GM12891 (cell line): Measurements from ENCODE around the gene CARNS1.

Source experiments
- DNase-seq: peaks from one replicate; pipeline ENCODE4 v3.0.0; 2011; ENCODE audit warnings: low spot score; ENCODE audit not compliant: insufficient read length
- FAIRE-seq: peaks from 2 replicates; lab custom pipeline; 2011; peaks lifted over from hg19 to GRCh38; lab: Jason Lieb, UNC
- PAX5 ChIP-seq: IDR thresholded peaks from 2 replicates; pipeline ENCODE4 v1.6.1; 2011; ENCODE audit warnings: low read length, moderate library complexity, mild to moderate bottlenecking; ENCODE audit not compliant: insufficient read depth, severe bottlenecking
- POLR2A ChIP-seq: IDR thresholded peaks from 2 replicates; pipeline ENCODE4 v1.6.1; 2011; ENCODE audit warnings: low read depth, low read length, control low read depth
- POLR2AphosphoS5 ChIP-seq: IDR thresholded peaks from 2 replicates; pipeline ENCODE4 v1.6.1; 2011; ENCODE audit warnings: low read depth, low read length, control low read depth
- POU2F2 ChIP-seq: IDR thresholded peaks from 2 replicates; pipeline ENCODE4 v1.6.1; 2011; ENCODE audit warnings: low read depth, mild to moderate bottlenecking, control low read depth, low read length, moderate library complexity
- SPI1 ChIP-seq: IDR thresholded peaks from 2 replicates; pipeline ENCODE4 v1.6.1; 2011; ENCODE audit warnings: low read depth, low read length, control low read depth
- TAF1 ChIP-seq: IDR thresholded peaks from 2 replicates; pipeline ENCODE4 v1.6.1; 2011; ENCODE audit warnings: low read depth, low read length, control low read depth

Gene CARNS1

DNA sequence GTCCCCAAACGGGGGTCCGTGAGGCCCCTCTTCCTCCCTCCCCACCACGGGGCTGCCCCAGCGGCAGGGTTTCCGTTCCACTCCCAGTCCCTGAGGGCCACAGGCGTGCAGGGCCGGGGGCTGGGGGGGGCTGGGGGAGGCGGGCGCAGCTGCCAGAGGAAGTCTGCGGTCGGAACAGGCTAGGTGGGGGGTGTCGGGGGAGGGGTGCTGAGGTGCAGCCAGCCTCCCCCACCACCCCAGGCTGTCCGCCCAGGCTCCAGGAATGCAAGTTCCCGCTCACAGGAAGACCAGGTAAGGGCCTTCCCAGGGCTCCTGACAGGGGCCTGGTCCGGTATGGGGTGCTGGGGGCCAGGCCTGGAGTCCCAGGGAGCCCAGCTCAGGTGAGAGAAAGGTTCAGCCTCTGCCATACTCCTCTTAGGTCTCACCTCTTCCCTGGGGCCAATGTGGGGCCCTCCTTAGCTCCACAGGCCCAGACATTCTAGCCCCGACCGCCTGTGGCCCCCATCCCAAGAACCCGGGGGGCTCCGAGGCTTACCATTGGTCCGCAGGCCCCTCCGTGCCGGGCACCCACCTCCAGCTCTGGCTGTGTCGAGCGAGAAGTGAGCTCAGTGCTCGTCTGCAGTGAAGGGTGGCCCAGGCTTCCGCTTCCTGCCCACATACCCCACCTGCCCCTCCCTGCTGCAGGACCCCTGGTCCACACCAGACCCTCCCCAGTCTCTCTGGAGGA is 21.8 kb downstream of the CARNS1 start, which contains the start of gene PTPRCAP:
TSS of gene PTPRCAP (minus strand) at position 601 of the 727 bp plus-strand sequence. CDS start at position 538, 63 bp downstream.
- TF ChIP-seq POU2F2 (peak; percentile 58; the same call in 1 of the 2 replicates), TAF1 (peak; percentile 95), PAX5 (no peak), POLR2AphosphoS5 (peak; percentile 96), SPI1 (peak; percentile 45), POLR2A (peak; percentile 94)
- DNase-seq (peak; percentile 84), FAIRE-seq (no peak)

DNA sequence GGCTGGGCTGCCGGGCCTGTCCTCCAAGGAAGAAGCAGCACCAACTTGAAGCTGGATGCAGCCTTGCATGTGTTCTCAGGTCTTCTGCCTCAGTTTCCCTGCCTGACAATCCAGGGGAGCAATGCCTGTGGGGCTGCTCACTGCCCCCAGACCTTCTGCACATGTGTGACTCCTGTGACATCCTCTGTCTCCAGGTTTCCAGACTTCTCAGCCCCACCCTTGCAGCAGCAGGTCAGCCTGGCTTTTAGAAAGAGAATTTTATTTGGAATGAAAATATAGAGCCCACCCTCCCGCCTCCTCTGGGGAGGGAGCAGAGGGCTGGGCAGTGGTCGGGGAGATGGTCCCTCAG is 22.3 kb downstream of the CARNS1 start:
- FAIRE-seq (no peak), DNase-seq (no peak)
- TF ChIP-seq POU2F2 (no peak), TAF1 (no peak), POLR2A (no peak), PAX5 (no peak), SPI1 (no peak), POLR2AphosphoS5 (no peak)

DNA sequence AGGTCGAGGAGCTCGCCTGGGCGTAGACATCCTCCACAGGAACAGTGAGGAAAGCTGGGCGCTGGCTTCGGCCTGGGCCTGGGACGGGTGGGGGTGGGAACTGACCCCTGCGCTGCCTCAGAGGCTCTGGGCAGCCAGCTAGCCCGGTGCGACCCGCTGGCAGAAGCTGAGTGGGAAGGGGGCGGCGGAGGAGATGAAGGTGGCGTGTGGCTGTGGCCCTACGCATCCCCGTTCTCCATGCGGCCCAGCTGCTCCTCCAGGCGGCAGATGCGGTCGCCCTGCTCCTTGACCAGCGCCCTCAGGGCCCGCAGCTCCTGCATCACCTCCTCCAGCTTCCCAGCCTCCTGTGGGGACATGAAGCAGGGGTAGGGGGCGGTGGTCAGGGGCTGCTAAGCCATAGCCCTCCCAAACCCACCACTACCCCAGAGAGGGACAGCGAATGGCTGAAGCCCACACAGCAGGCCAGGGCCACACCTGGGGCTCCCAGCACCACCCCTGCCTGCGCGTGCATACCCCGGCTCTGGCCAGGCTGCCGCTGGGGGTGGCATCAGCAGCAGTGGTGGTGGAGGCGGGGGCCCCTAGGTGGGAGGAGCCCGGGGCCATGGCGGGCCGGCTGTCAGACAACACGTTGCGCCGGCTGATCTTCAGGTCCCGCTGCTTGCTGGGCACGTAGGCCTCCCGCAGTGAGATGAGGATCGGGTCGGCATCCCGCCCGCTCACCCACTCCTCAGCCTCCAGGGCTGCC is 22.9 kb downstream of the CARNS1 start:
- FAIRE-seq (no peak), DNase-seq (peak; percentile 66)
- 0 out of 2 replicates have a peak, but pooled peaks have one; percentile 21 for TF ChIP-seq POU2F2
- TF ChIP-seq TAF1: no peak
- TF ChIP-seq SPI1: no peak
- TF ChIP-seq POLR2AphosphoS5: peak; percentile 21; the same call in 1 of the 2 replicates
- TF ChIP-seq PAX5: no peak

DNA sequence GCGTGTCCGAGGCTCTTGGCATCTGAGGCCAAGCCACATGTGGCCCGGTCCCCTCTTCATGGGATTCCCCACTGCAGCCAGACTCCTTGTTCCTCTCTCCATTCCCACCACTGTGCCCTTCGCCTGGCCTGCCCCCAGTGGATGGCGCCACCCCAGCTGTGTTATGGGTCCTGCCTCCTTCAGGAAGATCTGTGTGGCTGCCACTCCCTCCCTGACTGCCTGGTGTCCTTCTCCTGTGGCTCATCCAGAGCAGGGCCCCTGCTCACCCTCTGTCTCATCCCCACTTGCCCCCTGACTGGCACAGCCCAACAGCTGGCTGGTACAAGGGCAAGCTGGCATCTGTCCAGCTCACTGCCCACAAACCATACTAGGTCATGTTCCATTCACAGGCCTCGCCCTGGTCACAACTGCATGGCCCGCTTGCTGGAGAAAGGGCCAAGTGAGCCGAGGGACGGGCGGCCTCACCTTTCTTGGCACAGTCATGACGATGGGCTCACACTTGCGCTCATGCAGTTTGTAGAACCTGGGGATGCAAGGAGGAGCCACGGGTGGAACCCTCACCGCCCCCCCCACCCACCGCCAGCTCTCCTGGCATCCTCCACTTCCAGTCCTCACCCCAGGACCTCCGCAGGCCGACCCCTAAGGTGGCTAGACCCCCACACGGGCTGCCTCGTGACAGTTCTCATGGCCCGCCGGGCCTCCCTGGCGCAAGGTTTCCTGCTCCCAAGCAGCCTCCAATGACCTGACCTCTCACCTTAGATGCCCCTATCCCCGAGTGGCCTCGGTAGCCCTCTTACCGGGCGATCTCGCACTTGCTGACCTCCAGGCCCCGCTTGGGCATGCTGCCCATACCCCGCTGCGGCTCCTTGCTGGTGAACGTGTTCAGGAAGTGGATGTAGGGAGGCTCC is 24.1 kb downstream of the CARNS1 start:
- FAIRE-seq (peak; percentile 93), DNase-seq (no peak)
- TF ChIP-seq PAX5 (no peak), POU2F2 (no peak), POLR2A (no peak), POLR2AphosphoS5 (no peak), TAF1 (no peak), SPI1 (no peak)

DNA sequence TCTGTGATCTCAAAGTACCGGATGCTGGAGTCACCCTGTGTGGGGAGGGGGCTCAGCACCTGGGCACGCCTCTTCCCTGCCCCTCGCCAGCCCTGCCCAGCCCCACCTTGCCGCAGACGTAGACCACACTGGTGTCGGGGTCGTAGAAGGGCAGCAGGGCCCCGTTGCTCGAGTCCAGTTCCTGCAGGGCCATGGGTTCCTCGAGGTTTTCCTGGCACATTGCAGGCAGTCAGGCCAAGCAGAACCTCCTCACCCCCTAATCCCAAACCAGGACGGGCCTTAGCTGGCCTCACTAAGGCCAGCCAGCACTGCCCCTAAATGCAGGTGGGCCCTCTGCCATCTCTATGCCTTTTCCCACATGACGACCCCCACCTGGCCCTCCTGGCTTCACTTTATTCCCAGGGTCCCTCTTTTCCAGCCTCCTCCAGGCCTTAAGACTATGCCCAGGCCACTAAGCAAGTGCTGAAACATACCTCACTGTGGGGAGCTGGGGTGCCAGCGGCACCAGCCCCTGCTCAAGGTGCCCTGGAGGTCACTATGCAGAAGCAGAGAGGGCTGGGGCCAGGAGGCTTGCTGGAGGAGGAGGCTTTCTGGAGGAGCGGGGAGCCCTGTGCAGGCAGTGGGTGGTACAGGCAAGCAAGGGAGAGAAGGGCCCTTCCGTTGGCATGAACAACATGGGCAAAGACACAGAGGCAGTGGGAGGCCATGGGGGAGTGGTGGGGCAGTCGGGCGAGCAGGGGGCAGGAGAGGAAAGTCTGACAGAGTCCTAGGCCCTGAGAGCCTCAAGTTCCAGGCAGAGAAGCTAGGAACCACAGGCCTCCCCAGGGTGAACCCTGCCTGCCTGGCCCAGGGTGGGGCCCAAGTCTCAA is 25.0 kb downstream of the CARNS1 start:
- DNase-seq (no peak), FAIRE-seq (peak; percentile 13)
- no peak for TF ChIP-seq PAX5
- 0 out of 2 replicates have a peak, but pooled peaks have one; percentile 23 for TF ChIP-seq POU2F2
- TF ChIP-seq TAF1: no peak

DNA sequence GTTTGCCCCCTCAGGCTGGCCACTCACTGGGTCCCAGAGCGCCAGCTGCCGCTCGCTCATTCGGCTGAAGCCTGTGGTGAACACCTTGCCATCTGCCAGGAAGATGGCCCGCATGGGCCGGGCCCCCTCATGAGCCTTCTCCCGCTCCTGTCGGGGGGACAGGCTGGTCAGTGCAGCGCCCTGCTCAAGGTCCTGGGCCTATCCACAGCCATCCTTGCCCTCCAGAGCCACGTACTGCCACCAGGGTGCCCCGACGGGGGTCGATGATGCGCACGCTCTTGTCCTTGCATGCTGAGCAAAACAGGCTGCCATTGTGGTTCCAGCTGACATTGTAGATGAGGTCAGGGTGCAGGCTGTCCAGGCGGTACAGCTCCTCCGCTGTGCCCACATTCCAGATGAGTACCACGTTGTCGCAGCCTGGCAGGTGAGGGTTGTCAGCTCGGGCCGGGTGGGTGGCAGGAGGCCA is 25.7 kb downstream of the CARNS1 start:
- FAIRE-seq: peak; percentile 43
- TF ChIP-seq TAF1: no peak
- TF ChIP-seq SPI1: no peak
- no peak for TF ChIP-seq POLR2AphosphoS5
- TF ChIP-seq POLR2A: no peak; the same call in 1 of the 2 replicates
- TF ChIP-seq POU2F2: no peak
- no peak for TF ChIP-seq PAX5
- DNase-seq: no peak

DNA sequence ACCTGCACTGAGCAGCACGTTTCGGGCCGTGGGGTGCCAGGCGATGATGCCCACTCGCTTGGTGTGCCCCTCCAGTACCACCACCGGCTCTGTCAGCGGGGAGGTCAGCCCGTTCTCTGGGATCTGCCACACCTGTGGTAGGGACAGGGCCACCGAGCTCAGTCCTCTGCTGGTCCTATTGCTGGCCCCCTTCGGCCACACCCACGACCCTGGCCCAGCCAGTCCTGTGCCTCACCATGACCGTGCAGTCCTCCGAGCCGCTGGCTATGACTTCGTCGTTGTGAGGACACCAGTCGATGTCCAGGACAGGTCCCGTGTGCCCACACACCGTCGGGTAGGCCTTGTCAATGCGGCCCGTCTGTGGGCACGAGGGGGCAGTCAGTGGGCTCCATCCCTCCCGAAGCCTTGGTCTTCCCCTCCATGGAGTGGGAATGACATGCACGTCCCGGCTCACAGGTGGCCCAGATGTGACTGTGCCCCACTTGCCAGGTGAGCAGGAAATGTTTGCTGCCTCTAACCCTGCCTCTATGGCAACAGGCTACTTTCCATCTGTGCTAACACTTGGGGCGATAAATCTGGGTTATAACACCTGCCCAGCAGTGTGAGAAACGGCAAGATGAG is 26.4 kb downstream of the CARNS1 start:
- TF ChIP-seq POLR2A: no peak
- TF ChIP-seq POLR2AphosphoS5: 0 out of 2 replicates have a peak, but pooled peaks have one; percentile 54
- TF ChIP-seq TAF1: no peak
- TF ChIP-seq POU2F2: no peak; the same call in 1 of the 2 replicates
- TF ChIP-seq SPI1: no peak
- no peak for TF ChIP-seq PAX5
- FAIRE-seq: peak; percentile 71
- no peak for DNase-seq
